Psoas muscle (tissue), 8 donors: ENCODE results near the gene HDLBP. TPM values are rescaled to one million over a fixed set of nuclear protein-coding genes. Genes with fewer than 3 reads are reported as not detected.

ENCODE experiments used
- ATAC-seq, 4 donors: fragments of 200-7000 bp; cut with Tn5 transposase; one replicate each; pipeline ENCODE4 v1.9.1; 2020; ENCODE audit warnings: moderate library complexity in 3 of 4, mild to moderate bottlenecking in 2 of 4
- DNase-seq, 2 donors: peaks; one replicate each; pipeline ENCODE4 v3.0.0-alpha.2; 2020
- H3K27ac ChIP-seq: fragments of 200-600 bp; one replicate; pipeline ENCODE4 v1.8.0; 2022
- H3K27me3 ChIP-seq, 3 donors: fragments of 200-600 bp in 1 of 3; one replicate each; pipeline versions ENCODE4 v1.6.1 to v1.8.0; 2013 to 2022; ENCODE audit warnings: low read length in 2 of 3, mild to moderate bottlenecking in 2 of 3, moderate library complexity in 1 of 3; ENCODE audit not compliant: insufficient read depth in 3 of 3
- H3K36me3 ChIP-seq, 2 donors: fragments of 200-600 bp in 1 of 2; one replicate each; pipeline versions ENCODE4 v1.6.1 to v1.8.0; 2013 to 2022; ENCODE audit warnings: low read depth in 1 of 2, mild to moderate bottlenecking in 1 of 2, moderate library complexity in 1 of 2; ENCODE audit not compliant: insufficient read depth in 1 of 2
- H3K4me1 ChIP-seq: fragments of 200-600 bp; one replicate; pipeline ENCODE4 v1.8.0; 2022
- H3K4me3 ChIP-seq: fragments of 200-600 bp; one replicate; pipeline ENCODE4 v1.8.0; 2022; ENCODE audit warnings: mild to moderate bottlenecking
- H3K9me3 ChIP-seq: fragments of 200-600 bp; one replicate; pipeline ENCODE4 v1.8.0; 2022
- WGBS, 3 donors: extraction: QIAGEN DNeasy Blood & Tissue Kit; methylation state at CpG; one replicate each; pipeline versions ENCODE4 v1.1.6 to v1.1.7; 2013; 5-methylcytosine and 5-hydroxymethylcytosine counted together
- intact Hi-C, 2 donors: fragments of 100-400 bp; cut with DNase I; formaldehyde crosslinking; loops; one replicate each; pipeline versions ENCODE4 v1.11.0 to v1.14.2; 2022
- polyA plus RNA-seq, 3 donors: library from polyadenylated mRNA; stranded (reverse); fragments of 200-250 nt; gene quantifications; one replicate each; pipeline ENCODE4 v1.2.3, GENCODE V29; 2013
- total RNA-seq, 4 donors: library from RNA; stranded (reverse); fragmentation: NEBNext Ultra II Directional in 2 of 4; extraction: Animal tissue kit (Norgen Biotek cat#: 25700) in 2 of 4; gene quantifications; one replicate each; pipeline versions ENCODE4 v1.2.1 to v1.2.4, GENCODE V29; 2021 to 2023
- TF ChIP-seq, protein P1 (sequence below): fragments of 200-600 bp; IDR thresholded peaks from one replicate; pipeline ENCODE4 v1.8.0; 2022; ENCODE audit warnings: antibody characterized with exemption
- donor health status: healthy with polysubstance abuse.
- donor health status: DM: no; HTN: no; CAD: no; lungs with moderate emphysema.
- donor health status: Bipolar disorder and iron deficiency.
- donor health status: healthy.
- donor health status: DM: yes; HTN: yes; CAD: no.
- donor health status: DM: no; HTN: no; CAD: no.
- donor health status: DM: no; HTN: no; CAD: no.
- donor health status: DM: yes; HTN: yes; CAD: no.

The HDLBP gene
- total and polyA plus RNA-seq, 7 donors = 264 to 526 (median 421) TPM

DNA sequence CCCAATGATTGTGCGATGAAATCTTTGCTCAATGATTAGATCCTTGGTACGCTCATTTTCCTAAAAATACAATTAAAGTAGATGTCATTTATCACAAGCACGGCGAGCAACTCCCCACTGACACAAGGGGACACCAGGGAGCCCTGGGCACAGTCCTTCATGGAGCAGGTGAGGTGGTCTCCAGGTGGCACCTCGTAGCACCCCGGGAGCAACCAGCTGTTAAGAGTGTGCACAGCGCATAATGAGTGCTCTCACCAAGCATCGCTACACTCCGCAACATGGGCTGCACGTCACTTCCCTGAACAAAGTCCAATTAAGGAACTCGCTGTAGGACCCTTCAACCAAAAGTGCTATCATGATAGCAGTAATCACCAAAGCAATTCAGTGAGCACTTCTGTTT lies 67.2 kb downstream of the HDLBP start:
- 93 to 98% (median 96%) methylated on average over 11 of the region's 11 CpGs for WGBS, 3 donors
- intact Hi-C loops = no loop called here
- Histone ChIP-seq H3K27me3 (no peaks in the 10 kb centered on the region), H3K9me3 (no peaks in the 10 kb centered on the region), H3K27ac (peak overlapping the region; percentile 30), H3K4me3 (no peak overlapping the region), H3K4me1 (peaks cover 14% of the 10 kb centered on the region), H3K36me3 (peaks cover 38 to 100% of the 10 kb centered on the region in 2 donors)
- DNase-seq = no peak
- TF ChIP-seq, protein P1, sequence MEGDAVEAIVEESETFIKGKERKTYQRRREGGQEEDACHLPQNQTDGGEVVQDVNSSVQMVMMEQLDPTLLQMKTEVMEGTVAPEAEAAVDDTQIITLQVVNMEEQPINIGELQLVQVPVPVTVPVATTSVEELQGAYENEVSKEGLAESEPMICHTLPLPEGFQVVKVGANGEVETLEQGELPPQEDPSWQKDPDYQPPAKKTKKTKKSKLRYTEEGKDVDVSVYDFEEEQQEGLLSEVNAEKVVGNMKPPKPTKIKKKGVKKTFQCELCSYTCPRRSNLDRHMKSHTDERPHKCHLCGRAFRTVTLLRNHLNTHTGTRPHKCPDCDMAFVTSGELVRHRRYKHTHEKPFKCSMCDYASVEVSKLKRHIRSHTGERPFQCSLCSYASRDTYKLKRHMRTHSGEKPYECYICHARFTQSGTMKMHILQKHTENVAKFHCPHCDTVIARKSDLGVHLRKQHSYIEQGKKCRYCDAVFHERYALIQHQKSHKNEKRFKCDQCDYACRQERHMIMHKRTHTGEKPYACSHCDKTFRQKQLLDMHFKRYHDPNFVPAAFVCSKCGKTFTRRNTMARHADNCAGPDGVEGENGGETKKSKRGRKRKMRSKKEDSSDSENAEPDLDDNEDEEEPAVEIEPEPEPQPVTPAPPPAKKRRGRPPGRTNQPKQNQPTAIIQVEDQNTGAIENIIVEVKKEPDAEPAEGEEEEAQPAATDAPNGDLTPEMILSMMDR = no peak
- no peak for ATAC-seq

- H3K4me3 ChIP-seq = no peak overlapping the region
- H3K4me1 ChIP-seq = peaks cover 11% of the 10 kb centered on the region
- H3K9me3 ChIP-seq = no peaks in the 10 kb centered on the region
- ATAC-seq (no peak), DNase-seq (no peak)
- no peak overlapping the region for H3K27ac ChIP-seq
- no peaks in the 10 kb centered on the region for H3K27me3 ChIP-seq
- TF ChIP-seq, protein P1 = no peak
- H3K36me3 ChIP-seq = peaks cover 22 to 100% of the 10 kb centered on the region in 2 donors
- intact Hi-C loops = no loop called here
- WGBS, 3 donors = 89 to 96% (median 92%) methylated on average over 6 of the region's 6 CpGs
These were observed 71.1 kb downstream of the HDLBP start for GRCh38 chr2:241244368-241244767.

GRCh38 chr2:241242306-241242705 lies 73.2 kb downstream of the HDLBP start:
- TF ChIP-seq, protein P1 = no peak
- Histone ChIP-seq H3K4me3 (no peak overlapping the region), H3K27ac (no peak overlapping the region), H3K9me3 (no peaks in the 10 kb centered on the region), H3K4me1 (no peaks in the 10 kb centered on the region), H3K27me3 (no peaks in the 10 kb centered on the region), H3K36me3 (peaks cover 15 to 100% of the 10 kb centered on the region in 2 donors)
- DNase-seq = no peak
- intact Hi-C loops = no loop called here
- ATAC-seq = no peak
- WGBS, 3 donors = 78 to 80% (median 79%) methylated on average over 14 of the region's 14 CpGs

- Histone ChIP-seq H3K27ac (no peak overlapping the region), H3K4me3 (no peak overlapping the region), H3K4me1 (no peaks in the 10 kb centered on the region), H3K36me3 (peaks cover 9 to 100% of the 10 kb centered on the region in 2 donors), H3K27me3 (no peaks in the 10 kb centered on the region), H3K9me3 (no peaks in the 10 kb centered on the region)
- WGBS, 3 donors = 88 to 94% (median 89%) methylated on average over 4 of the region's 4 CpGs
- ATAC-seq (no peak), DNase-seq (no peak)
- TF ChIP-seq, protein P1 = no peak
- intact Hi-C loops = no loop called here
These were observed 73.8 kb downstream of the HDLBP start for GRCh38 chr2:241241669-241242068.

- WGBS, 3 donors = 87 to 96% (median 92%) methylated on average over 21 of the region's 21 CpGs
- H3K4me1 ChIP-seq = no peaks in the 10 kb centered on the region
- H3K36me3 ChIP-seq = peaks cover 7 to 100% of the 10 kb centered on the region in 2 donors
- ATAC-seq (no peak), DNase-seq (no peak)
- no peak overlapping the region for H3K4me3 ChIP-seq
- intact Hi-C loops = no loop called here
- no peaks in the 10 kb centered on the region for H3K27me3 ChIP-seq
- H3K27ac ChIP-seq = no peak overlapping the region
- TF ChIP-seq, protein P1 = no peak
- no peaks in the 10 kb centered on the region for H3K9me3 ChIP-seq
These were observed 75.0 kb downstream of the HDLBP start for GRCh38 chr2:241240320-241241004.
